SK-N-DZ (cell line): ENCODE results near the gene ZNF385A.
"Not testable (repeated sequence)": the region's sequence is repeated elsewhere in the genome, so short reads cannot be mapped to it uniquely, and the experiment has no call there.

Source experiments
- DNase-seq: peaks from one replicate; pipeline ENCODE4 v3.0.0-alpha.2; 2015; ENCODE audit warnings: low spot score

Gene ZNF385A

DNA sequence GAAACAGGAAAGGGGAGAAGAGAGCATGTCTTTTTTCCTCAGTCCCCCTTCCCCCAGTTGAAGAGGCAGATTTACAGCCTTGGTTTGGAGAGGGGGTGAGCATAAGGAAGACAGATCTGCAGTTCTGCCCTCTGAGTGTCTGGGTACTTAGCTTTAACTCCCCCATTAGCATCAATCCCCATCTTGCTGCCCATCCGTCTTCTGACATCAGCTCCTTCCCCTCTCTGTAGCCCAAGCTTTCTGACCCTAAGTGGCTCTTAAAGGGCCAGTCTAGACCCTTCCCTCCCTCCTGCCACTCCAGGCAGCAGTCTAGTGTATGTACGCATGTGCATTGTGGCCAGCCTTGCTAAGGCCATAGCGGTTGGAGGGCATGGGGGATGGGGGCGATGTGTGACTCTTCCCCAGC, 27.6 kb downstream of the ZNF385A start:
- DNase-seq: peak; percentile 91

DNA sequence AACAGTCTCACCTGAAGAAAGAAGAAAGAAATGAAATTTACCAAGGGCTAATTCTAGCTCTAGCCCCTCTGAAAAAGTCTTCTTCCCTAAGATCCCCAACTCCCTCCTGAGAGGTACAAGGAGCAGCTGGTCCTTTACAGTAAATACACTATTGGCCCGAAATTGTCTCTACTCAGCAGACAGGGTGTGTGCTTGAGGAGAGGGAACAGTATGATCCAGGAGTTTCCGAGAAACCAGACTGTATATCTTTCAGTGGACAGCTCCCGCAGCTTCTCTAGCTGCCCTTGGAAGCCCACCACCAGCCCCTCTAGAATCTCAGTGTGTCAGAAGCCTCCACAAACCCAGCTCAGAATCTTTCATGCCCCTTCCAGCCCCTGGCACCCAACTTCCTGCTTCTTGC, 28.3 kb downstream of the ZNF385A start:
- no peak for DNase-seq

DNA sequence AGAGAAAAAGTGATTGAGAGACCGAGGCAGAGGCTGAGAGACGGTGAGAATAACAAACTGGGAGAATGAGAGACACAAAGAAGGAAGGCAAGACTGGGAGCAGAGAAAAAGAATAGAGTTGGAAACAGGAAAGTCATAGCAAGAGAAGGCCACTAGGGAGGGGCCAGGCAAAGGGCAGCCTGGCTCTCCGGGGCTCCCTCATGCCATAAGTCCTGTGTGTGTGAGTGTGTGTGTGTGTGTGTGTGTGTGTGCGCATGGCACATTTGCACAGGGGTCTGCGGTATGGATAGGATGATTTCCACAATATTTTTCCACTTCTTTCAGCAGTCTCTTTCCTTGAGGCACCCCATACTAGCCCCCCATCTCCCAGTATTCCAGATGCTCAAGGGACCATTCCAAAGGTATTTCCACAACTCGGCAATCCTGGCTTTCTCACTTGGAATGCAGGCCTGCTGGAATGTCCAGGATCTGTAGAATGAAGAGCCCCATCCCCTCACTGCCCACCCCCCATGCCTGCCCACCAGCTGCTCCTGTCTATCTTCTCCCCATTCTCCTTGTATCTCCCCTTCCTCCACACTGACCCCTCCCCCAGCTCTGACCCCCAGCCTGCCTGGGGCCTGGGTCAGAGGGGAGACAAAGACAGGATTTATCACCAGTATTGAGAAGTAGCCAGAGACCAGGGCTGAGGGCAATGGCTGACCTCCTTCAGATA, 29.3 kb downstream of the ZNF385A start:
- no peak for DNase-seq

DNA sequence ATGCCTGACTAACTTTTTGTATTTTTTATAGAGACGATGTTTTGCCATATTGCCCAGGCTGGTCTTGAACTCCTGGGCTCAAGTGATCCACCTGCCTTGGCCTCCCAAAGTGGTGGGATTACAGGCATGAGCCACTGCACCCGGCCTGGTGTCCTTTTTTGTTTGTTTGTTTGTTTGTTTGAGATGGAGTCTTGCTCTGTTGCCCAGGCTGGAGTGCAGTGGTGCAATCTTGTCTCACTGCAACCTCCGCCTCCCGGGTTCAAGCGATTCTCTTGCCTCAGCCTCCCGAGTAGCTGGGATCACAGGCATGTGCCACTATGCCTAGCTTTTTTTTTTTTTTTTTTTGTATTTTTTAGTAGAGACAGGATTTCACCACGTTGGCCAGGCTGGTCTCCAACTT, 30.3 kb downstream of the ZNF385A start:
- DNase-seq: not testable (repeated sequence)

DNA sequence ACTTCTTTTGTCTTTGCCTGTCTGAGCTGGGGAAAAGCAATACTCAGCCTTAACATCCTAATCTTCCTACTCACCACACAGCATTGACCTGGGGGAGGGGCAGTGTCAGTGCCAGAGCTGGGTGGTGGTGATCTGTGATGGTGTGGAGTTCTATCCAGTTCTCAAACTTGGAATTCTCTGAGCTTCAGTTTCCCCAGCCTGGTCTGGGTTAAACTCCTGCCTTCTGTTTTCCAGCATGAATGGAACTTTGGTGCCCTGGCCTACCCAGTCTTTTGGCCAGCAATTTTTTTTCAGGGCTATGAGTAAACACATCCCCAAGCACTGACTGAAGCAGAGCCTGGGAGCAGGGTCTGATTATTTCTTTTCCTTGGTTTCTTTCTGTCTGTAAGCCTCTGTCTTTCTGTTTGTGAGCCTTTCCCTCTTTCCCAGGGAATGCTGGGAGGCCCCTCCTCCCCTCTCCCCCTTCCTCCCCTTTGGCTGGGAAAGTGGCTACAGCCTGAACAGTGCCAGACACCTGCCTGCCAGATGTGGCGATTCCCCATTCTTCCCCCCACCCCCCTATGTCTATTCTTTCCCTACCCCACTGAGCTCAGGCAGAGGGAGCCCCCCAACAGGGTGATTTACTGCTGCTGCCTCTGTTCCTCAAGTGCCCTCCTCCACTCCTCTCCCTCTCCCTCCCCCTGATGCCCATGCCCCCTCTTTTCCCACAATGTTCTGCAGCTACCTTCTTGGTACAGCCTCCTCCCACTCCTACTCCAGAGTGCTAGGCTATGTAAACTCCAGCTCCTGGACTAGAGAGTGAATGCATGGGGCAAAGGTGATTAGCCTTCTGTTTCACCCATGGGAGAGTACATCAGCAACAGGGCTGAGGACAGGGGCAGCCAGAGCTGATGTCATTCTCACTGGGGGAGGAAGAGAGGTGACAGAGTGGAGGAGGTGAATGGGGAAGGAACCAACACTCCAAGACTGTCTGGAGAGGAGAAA, 31.4 kb downstream of the ZNF385A start:
- no peak for DNase-seq

DNA sequence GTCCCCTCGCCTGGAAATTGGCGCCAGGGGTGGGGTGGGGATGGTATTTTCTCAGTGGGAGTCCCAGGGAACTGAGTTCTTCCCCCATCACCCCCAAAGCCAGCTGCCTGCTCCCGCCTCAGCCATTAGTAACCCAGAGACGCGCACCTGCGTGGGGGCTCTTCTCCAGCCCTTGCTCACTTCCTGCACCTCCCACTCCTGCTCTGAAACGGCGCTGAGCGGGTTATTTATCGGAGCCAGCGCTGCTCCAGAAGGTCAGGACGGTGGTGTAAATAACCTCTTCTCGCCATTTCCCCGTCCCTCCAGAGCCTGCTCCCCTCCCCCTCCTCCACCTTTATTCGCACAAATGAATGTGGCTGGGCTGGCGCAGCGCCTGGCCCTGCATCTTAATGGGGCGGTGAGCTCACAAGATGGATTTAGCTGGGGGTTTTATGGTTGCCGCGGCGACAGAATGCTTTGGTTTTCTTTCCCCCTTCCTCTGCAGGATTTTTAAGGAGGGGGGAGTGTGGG, 32.5 kb downstream of the ZNF385A start:
- peak; percentile 36 for DNase-seq

DNA sequence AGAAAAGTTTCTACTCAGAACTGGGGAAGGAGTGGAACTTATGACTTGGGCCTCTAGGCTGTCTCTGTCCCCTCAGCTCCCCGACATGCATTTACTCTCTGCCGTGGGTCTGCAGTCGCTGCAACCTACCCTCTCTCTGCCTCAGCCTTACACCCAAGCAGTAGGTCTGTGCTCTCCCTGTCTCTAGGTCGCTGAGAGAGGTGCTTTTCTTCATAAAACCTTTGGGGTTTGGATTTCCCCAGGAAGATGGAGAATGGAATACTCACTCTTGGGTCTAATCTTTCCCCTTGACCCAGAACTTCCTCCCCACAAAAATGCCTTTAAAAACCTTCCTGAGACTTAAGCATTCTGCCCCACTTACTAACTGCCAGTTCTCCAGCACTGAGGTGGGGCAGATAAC, 33.2 kb downstream of the ZNF385A start:
- no peak for DNase-seq

DNA sequence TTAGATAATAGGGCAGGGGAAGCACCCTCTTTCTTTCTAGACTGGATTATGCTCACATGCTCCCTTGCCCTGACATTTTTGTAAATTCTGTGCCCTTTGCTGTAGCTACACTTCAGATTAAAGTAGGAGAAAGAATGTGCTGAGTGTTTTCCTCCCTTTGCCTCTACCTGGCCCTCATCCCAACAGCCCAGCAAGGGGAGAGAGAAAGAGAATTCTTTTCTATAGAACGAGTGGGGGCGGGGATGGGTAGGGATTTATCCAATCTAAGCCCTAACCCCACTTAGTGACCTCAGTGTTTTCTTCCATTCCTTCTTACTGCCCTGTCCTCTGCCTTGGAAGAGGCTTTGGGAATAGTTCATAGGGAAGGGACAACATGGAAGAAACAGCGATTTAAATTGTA, 33.8 kb downstream of the ZNF385A start:
- no peak for DNase-seq

DNA sequence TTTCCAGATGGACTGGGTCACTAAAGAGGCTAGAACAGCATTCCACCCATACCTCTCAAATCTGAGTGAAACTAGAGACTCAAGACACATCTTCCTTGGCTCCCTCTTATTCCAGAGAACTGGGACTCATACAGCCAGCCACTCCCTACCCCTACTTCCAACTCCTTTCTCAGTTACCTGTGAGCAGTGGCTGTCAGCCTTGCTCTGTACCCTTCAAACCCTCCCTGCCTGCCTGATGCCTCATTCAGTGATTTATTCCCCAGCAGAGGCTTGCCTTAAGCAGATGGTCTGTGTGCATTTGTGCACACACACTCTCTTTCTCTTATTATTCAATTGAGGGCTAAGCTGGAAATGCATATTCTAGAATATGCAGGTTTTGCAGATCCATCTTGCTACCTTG, 34.9 kb downstream of the ZNF385A start:
- DNase-seq: no peak

DNA sequence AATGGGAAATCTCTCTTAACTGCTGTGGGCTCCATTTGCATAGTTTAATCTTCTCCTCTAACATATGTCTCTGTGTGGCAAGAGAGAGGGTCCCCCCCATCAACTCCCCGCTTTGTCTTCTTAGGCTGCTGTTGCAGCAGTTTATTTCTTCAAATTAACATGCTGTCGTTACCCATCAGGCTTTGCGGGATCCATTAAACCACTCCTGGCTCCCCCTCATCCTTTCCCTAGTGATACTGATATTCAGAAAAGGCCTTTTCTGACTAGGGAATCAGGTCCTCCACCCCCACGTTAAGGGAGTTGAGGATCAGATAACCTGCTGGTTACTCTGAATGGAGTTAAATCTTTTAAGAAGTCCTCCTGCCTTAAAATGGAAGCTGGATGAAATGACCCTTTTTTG, 35.5 kb downstream of the ZNF385A start:
- no peak for DNase-seq

DNA sequence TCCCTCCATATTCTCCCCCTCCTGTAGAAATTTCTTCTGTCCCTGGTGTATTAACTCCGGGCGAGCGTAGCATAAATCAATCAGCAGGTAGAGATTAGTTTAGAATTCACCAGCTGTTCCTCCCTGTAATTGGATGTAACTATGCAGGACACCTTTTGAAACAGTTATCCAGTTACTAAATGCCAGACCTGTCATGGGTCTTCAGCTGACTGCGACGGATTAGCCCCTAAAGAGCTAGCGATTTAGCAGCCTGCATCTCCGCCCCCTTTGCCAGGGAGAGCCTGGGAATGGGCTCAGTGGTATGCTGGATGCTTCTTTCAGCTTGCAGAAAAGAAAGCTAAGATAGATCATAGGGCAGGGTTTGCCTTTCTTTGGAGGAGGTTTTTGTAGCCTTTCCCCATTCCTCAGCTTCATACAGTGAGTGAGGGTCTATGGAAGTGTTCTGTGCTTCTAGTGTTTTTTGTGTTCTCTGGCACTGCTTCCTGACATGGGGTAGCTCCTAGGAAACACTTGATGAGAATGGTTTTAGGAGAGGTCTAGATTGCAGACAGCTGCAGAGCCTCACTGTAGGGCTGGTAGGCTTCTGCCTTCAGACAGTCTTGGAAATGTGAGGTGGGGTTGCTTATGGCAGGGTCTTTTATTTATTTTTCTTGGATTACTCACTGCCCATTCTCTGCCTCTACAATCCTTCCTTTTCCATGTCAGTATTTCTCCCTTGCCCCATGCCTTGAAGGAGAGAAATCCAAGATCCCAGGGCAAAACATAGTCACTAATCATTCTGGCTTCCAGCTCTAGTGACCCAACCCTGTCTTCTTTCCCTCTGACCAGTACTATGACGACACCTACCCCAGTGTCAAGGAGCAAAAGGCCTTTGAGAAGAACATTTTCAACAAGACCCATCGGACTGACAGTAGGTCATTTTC, 42.9 kb downstream of the ZNF385A start:
- DNase-seq: peak; percentile 48

DNA sequence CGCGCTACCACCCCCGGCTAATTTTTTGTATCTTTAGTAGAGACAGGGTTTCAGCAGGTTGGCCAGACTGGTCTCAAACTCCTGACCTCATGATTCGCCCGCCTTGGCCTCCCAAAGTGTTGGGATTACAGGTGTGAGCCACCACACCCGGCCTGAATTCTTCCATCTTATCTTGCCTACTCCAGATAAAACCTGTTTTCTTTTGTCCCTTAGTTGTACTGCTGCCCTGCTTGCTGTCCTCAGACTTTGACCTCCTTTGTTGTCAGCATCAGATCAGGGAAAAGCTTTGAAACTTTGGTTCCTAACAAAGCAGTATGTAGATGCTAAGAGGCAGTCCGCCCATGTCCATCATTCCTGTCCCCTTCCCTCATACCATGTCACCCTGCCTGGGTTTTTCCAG, 43.7 kb downstream of the ZNF385A start:
- no peak for DNase-seq

DNA sequence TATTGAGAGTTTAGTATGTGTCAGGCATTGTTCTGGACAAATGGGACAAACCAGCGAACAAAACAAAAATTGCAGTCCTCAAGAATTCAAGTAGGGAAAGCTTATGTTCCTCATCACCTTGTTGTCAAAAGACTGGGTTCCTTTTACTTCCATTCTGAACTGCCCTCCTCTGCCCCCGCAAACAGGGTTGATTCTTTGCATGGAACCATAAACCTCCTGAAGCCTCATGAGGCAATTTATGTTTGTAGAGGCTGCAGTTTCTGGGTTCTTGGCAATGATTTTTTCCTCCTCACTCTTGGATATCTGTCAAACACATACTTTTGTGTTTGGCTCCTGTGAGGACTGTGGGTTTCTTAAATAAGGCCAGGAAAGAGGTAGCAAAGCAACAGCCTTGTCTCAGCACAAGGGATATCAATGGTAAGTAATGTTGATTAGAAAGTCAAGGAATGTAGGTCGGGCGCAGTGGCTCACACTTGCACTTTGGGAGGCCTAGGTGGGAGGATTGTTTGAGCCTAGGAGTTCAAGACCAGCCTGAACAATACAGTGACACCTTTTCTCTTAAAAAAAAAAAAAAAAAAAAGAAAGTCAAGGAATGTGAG, 45.7 kb downstream of the ZNF385A start:
- no peak for DNase-seq

DNA sequence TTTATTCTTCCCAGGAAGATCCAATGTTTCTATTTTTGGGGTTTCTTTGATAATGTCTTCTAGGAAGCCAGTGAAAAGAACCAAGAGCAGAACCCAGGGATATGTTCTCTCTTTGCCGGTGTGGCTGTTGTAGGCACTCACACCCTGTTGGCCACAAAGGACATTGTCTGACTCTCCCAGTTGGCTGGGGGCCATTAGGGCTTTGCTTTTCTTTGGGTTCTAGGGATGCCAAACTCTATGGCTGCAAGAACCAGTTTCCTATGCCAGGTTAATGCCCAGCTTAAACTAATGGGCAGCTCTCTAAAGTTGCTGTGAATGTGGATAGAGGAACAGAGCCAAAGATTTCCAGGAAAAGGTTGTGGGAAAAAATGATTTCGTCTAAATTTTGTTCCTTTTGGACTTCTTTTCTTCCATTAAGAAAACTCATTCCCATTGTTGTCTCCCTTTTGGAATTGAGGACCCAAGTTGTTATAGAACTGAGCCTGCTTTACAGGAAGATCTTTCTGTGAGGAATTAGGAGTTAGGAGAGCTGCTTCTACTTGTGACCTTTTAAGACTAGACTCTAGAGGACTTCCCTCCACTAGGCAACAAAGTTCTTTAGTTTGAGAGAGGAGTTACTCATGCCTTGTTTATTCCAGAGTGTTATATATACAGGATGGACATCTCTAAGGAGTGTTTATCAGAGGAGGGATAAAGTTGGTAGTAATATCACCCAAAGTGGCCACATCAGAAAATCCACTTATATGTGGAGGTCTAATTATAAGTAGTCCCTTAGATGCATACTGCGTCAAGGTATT, 46.5 kb downstream of the ZNF385A start:
- DNase-seq: no peak

DNA sequence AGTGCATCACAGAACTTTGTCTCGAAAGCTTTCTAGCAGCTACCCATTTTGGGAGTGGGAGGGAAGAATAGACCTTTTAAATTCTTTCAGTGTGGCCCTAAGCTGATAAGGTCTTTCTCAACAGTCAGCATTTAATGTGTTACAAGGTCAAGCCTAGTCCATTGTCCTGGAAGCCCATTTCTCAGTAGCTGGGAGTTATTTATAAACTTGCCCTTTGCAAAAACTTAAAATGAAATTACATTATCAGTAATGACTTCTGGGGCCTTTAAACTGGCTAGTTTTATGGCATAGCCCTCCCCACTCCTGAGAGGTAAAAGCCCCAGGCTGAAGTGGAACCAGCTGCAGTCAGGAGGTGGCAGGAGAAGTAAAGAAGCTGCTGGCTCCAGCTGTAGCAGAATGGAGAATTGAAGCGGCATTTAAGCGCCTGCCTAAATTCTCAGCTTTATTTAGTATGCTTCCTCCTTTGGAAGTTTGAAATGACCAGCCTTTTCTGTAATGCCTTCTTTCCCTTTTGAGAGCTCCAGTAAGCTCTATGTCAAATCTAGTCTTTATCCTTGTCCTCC, 47.2 kb downstream of the ZNF385A start:
- no peak for DNase-seq

DNA sequence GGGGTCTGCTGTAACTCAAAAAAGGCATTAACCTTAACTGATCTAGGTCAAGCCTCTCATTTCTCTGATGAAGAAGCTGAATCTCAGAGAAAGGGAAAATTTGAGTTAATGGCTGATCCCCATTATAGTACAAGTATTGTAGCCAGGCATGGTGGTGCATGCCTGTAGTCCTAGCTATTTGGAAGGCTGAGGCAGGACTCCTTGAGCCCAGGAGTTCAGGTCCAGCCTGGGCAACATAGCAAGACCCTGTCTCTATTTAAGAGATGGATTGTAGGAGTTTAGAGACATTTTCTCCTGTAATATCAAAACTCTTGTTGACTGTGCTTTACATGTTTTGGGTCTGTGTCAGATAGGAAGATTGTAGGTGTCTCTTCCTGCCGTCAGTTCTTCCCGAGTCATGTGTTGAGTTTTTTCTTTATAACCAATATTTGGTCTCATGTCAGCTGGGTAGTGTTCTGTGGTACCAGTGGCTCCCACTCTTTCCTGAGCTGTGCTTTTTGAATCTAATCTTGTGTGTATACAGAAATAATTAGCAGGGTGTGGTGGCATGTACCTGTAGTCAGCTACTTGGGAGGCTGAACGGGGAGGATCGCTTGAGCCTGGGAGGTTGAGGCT, 51.0 kb downstream of the ZNF385A start:
- DNase-seq: peak; percentile 37

DNA sequence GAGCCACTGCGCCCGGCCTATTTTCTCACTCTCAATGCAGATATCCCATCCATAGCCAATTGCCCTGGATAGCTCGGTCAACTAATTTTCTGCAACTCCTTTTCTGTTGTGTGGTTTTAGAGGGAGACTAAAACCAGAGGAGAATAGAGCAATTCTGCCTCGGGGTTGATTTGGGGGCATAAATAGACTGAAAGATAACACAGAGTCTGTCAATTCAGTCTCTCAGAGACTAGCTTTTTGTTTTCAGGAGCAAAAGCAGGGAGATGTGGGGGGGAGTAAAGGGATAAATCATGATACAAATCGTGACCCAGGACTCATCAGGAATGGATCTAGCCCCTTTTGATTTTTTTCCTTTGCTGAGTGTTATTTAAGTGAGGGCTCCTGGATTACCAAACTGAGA, 53.1 kb downstream of the ZNF385A start:
- DNase-seq: no peak

DNA sequence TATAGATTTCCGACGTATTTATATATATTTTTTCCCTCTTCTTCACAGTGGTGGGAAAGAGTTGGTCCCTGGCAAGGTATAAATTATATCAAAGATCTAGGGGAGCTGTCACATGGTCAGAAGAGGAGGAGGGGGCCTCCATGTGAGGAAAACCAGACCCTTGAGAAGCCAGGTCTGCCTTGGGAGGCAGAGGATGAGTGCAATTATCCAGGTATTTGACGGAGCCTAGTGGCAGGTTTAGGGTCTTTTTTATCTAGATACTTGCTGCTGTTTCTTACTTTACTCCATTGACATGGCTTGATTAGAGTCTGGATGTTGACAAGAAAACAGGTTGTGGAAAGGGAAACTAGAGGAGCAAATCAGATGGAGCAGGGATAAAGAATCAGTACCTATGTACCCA, 54.1 kb downstream of the ZNF385A start:
- peak; percentile 82 for DNase-seq

DNA sequence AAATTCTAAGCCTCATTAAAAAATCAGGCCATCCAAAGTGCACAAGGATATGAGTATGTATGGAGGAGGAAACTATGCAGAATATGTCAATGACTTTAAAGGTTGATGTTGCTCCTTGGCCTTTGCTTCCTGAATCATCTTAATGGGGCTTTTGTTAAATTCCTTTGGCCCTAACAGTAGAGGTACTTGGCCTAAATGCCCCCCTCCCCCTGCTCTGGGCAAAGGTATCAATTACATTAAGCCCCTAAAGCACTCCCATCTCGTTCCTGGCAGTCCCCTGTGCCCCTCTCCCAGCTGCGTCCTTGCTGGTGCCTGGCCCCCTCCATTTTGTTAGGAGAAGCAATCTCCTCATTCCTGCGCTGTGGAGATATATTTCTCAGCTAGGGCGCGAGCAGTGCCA, 54.8 kb downstream of the ZNF385A start:
- DNase-seq: no peak
